H7 (cell line): ENCODE data around the gene EPB41L1. TPM values are rescaled to one million over a fixed set of nuclear protein-coding genes. Genes with fewer than 3 reads are reported as not detected.
A peak's percentile ranks its signal among the peaks of the same experiment; 100 is the strongest.
"Not testable (repeated sequence)": the region's sequence is repeated elsewhere in the genome, so short reads cannot be mapped to it uniquely, and the experiment has no call there.

Source experiments
- DNase-seq: peaks from one replicate; pipeline ENCODE4 v3.0.0; 2012
- H3K27me3 ChIP-seq: 2 replicates; pipeline ENCODE4 v1.6.0; 2011; ENCODE audit warnings: mild to moderate bottlenecking, low read length; ENCODE audit not compliant: control insufficient read depth, insufficient read depth
- H3K36me3 ChIP-seq: replicated peaks from 2 replicates; pipeline ENCODE4 v1.5.1; 2011; ENCODE audit warnings: low read length; ENCODE audit not compliant: control insufficient read depth, insufficient read depth
- H3K4me3 ChIP-seq: 2 replicates; pipeline ENCODE4 v1.5.1; 2011; ENCODE audit warnings: low read depth, mild to moderate bottlenecking, control low read depth, low read length, moderate library complexity; ENCODE audit not compliant: insufficient read depth
- total RNA-seq: library from RNA; depleted of rRNA; stranded (reverse); fragments of >200 nt; shearing (Covaris generic); gene quantifications from 2 replicates; pipeline ENCODE4 v1.2.3, GENCODE V29; 2014

Gene EPB41L1
- total RNA-seq, 1 experiment from 2014 or later: 11.9 TPM

DNA sequence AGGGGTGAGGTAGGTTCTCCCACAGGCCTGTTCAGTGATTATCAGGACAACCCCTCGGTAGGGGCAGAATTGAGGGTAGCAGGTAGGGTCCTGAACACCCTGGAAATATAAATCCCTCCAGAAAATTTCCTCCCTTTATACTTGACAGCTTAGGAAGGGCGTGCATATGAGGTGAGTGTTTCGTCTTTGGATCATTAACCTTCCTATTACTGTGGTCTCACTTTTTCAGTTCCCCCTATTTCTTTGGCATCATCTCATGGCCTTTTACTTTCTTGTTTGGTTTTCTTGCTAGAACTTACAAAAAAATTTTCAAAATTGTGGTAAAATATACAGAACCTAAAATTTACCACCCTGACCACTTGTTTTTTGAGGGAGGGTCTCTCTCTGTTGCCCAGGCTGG lies 18.7 kb upstream of the EPB41L1 start:
- no peaks in the 10 kb centered on the region for H3K27me3 ChIP-seq
- H3K4me3 ChIP-seq: no peak overlapping the region
- no peaks in the 10 kb centered on the region for H3K36me3 ChIP-seq
- no peak for DNase-seq

DNA sequence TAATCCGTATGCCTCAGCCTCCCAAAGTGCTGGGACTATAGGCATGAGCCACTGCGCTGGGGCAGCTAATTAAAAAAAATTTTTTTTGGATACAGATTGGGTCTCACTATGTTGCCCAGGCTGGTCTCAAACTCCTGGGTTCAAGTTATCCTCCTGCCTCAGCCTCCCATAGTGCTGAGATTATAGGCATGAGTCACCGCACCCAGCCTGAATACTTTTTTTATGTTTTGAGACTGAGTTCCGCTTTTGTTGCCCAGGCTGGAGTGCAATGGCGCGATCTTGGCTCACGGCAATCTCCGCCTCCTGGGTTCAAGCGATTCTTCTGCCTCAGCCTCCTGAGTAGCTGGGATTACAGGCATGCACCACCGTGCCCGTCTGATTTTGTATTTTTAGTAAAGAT lies 17.2 kb upstream of the EPB41L1 start:
- H3K27me3 ChIP-seq, H3K36me3 ChIP-seq: not testable (repeated sequence)

GRCh38 chr20:36141310-36141709 lies 13.2 kb upstream of the EPB41L1 start:
- DNase-seq: no peak
- H3K36me3 ChIP-seq: no peaks in the 10 kb centered on the region
- H3K27me3 ChIP-seq: no peaks in the 10 kb centered on the region
- H3K4me3 ChIP-seq: no peak overlapping the region

More for the DNA sequence above, 17.2 kb upstream of the EPB41L1 start:
- not testable (repeated sequence) for DNase-seq, H3K4me3 ChIP-seq

DNA sequence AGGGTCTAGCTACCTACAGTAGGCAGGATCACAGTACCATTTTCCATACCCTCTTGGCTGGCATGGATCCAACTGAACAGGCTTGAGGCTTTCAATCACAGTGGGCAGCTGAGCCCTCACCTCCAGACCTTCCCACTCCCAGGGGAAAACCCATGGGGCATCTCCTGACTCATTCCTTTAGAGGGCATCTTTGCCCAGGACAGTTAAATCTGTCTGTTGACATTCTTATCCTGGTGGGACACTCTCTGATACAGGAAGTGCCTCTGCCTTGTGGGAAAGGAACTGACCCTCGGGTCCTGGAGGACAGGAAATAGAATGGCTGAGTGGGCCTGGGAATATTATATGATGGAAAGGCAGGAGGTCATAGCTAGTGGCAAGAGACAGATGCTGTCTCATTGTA lies 10.2 kb upstream of the EPB41L1 start:
- Histone ChIP-seq H3K4me3 (no peak overlapping the region), H3K36me3 (no peaks in the 10 kb centered on the region), H3K27me3 (no peaks in the 10 kb centered on the region)
- no peak for DNase-seq

DNA sequence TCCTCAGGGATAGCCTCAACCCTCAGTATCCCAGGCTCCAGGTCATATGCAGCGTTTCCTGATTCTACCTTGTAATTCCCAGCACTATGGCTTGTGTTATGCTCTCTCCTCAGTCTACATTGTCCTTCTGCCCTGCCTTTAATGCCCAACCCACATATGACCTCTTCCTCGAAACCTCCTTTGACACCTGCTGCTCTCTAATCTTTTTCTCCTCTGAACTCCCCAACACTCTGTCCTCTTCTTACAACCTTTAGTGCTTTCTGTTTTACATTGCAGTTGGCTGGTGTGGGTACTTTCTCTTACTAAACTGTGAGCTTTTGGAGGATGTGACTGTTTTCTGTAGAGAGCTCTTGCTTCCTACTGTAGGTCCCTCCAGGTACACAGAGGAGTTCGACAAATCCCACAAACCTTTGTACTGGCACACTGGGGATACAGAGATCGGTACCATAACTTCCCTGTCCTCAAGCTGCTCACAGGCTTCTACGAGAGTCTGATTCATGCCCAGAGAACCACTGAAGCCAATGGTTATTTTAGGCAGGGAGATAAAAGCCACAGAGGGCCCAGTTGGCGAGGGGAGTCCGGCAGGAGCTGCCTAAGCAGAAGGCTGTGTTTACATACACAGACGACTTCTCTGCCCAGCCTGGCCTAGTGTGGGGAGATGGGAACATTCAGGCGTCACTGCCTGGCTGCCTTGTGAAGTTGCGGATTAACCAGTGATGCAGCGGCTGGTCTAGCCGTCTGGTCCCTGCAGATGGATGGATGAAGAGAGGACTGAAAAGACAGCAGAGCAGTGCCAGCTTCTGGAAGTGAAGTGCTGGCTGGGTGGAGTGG lies 8.4 kb upstream of the EPB41L1 start:
- DNase-seq: no peak
- Histone ChIP-seq H3K36me3 (no peaks in the 10 kb centered on the region), H3K27me3 (no peaks in the 10 kb centered on the region), H3K4me3 (no peak overlapping the region)

DNA sequence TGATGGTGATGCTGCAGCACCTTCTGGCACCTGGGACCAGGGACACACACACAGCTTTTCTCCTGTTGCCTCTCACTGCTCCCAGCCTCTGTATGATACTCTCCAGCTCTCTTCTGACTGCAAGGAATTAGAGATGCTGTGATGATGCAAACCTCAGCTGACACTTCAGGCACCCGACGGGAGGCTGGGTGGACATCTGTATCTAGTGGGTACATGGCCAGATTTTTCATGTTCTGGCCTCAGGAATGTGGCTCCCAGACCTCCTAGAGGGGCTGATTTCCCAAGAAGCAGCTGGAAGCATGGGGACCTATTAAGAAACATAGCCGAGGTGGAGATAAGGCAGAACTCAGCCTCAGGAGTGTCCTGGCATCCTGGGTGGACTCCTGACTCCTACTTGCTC lies 6.8 kb upstream of the EPB41L1 start:
- no peaks in the 10 kb centered on the region for H3K27me3 ChIP-seq
- no peaks in the 10 kb centered on the region for H3K36me3 ChIP-seq
- DNase-seq: no peak
- no peak overlapping the region for H3K4me3 ChIP-seq

DNA sequence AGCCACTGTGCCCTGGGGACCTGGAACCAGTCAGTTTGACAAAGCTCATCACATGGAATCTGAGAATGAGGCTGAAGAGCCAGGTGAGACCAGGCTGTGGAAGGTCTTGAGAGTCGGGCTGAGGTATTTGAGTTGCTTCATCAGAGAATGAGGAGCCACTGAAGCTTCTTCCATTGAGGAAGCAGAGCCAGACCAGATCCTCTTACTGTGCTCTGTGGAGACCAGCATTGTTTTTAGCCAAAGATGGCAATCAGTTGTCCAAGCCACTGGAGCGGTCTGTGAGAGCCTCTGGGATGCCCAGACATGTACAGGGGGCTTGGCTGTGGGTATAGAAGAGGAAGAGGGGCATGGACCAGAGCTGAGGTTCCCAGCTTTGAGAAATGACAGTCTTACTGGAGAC lies 6.1 kb upstream of the EPB41L1 start:
- H3K27me3 ChIP-seq: peaks cover 3% of the 10 kb centered on the region; the same call in 1 of the 2 replicates
- no peaks in the 10 kb centered on the region for H3K36me3 ChIP-seq
- no peak for DNase-seq
- H3K4me3 ChIP-seq: no peak overlapping the region

DNA sequence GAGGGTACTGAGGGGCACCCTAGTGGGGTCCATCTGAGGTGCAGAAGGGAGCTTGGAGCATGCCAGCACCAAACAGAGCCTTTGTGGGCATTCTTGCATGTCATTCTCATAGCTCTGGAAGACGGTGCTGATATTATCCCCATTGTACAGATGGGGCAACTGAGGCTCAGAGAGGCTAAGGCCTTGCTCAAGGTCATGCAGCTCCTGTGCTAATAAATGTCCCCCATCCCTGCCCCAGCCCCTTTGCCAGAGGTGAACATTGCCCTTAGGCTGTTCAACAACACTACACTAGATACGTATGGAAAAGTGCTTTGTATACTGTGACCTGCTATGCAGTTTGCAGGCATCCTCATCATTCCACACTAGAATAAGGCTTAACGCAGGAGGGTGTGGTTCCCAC lies 5.5 kb upstream of the EPB41L1 start:
- Histone ChIP-seq H3K27me3 (peaks cover 6% of the 10 kb centered on the region), H3K4me3 (no peak overlapping the region), H3K36me3 (no peaks in the 10 kb centered on the region)
- no peak for DNase-seq

DNA sequence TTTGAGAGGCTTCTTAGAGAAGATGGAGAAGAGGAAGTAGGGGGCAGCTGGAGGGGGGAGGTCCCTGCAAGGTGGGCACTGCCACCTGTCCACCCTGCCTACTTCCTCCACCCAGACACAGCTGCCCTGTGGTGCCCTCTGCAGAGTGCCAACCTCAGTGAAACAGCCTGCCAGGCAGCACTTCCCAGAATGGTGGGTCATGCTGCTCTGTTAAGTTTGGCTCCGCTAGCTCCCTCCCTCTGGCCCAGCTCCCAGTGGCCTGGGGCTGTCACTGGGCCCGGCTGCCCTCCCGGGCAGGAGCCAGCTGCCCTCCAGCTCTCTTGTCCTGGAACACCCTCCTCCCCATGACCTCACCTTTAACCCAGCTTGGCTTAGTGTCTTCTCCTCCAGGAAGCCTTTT lies 5.1 kb upstream of the EPB41L1 start:
- DNase-seq: no peak
- Histone ChIP-seq H3K36me3 (no peaks in the 10 kb centered on the region), H3K4me3 (no peak overlapping the region), H3K27me3 (peaks cover 6% of the 10 kb centered on the region)

GRCh38 chr20:36150489-36150846 lies 4.1 kb upstream of the EPB41L1 start:
- peaks cover 11% of the 10 kb centered on the region for H3K27me3 ChIP-seq
- DNase-seq: no peak
- H3K36me3 ChIP-seq: no peaks in the 10 kb centered on the region
- no peak overlapping the region for H3K4me3 ChIP-seq

DNA sequence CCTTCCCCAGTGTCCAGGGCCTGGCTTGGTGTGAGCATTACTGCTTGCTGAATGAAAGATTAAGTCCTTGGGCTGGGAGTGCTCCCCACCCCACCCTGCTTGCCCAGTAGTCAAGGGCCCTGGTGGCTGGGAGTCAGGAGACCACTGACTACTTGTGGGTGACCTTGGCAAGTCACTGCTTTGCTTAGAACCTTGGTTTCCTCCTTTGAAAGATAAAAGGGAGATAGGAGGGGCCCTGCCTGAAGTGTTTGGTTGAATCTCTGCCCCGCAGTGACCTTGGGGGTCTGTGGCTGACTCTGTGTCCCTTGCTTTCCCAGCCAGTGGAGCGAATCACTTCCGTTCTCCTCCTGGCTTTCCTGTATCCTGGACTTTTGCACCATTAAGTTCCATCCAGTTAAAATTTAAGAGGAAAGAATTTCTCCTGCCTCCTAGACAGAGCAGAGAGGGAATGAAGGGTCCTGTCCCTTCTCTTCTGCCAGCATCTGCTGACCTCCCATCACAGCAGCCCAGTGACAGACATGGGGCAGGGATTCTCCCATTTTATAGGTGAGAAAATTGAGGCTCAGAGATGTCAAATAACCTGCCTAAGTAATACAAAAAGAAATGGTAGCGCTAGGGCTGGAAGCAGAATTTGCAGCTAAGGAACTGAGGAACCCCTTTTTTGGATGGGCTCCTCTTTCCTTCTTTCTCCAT lies 3.5 kb upstream of the EPB41L1 start:
- DNase-seq: no peak
- H3K27me3 ChIP-seq: peaks cover 11% of the 10 kb centered on the region
- no peaks in the 10 kb centered on the region for H3K36me3 ChIP-seq

GRCh38 chr20:36152261-36152660 lies 2.3 kb upstream of the EPB41L1 start:
- no peak for DNase-seq
- Histone ChIP-seq H3K36me3 (no peaks in the 10 kb centered on the region), H3K27me3 (peaks cover 11% of the 10 kb centered on the region), H3K4me3 (no peak overlapping the region)

More for the DNA sequence above, 3.5 kb upstream of the EPB41L1 start:
- H3K4me3 ChIP-seq: no peak overlapping the region

DNA sequence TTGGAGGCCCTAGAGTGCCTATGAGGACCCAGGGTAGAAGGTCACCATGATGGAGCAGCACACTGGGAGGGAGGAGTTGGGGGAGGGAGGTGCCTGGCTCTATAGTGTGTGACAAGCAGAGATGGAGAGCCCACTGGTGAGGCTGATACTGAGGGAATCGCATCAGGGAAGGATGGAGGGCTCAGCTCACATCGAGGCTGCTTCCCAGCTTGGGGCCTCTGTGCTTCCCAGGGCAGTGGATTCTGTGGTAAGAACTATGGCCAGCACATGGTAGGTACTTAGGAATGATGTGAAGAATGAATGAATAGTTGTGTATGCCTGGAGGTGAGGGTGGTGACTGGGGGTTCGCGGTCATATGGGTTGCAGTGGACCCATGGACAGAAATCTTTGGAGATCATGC lies 1.3 kb upstream of the EPB41L1 start:
- Histone ChIP-seq H3K36me3 (no peaks in the 10 kb centered on the region), H3K27me3 (peaks cover 11% of the 10 kb centered on the region), H3K4me3 (no peak overlapping the region)
- no peak for DNase-seq

GRCh38 chr20:36153736-36154699 lies 522 bp upstream of the EPB41L1 start:
- peak overlapping the region; percentile 70 for H3K4me3 ChIP-seq
- no peaks in the 10 kb centered on the region for H3K36me3 ChIP-seq
- peaks cover 11% of the 10 kb centered on the region for H3K27me3 ChIP-seq
- peak; percentile 96 for DNase-seq
